K562 (cell line): ENCODE data around the gene LEMD1. TPM values are rescaled to one million over a fixed set of nuclear protein-coding genes. Genes with fewer than 3 reads are reported as not detected.
A peak's percentile ranks its signal among the peaks of the same experiment; 100 is the strongest.

Experiments used
- ATAC-seq: fragments of 200-7000 bp; cut with Tn5 transposase; 3 replicates; pipeline ENCODE4 v1.9.1; 2020; ENCODE audit warnings: moderate library complexity
- BruUV-seq: library from RNA; stranded (reverse); fragments of 400-500 nt; replicated peaks from 2 replicates; lab custom pipeline; 2021; lab: Mats Ljungman, UMichigan
- CTCF ChIA-PET: fragments of 300-600 bp; formaldehyde crosslinking; extraction: SDS; loops from one replicate; lab custom pipeline; 2021; ENCODE audit warnings: low intra/inter-chr PET ratio; lab: Yijun Ruan, JAX
- POLR2A ChIA-PET: fragments of 300-600, 350-650 bp; sonication (Branson Sonifier 250); formaldehyde crosslinking; extraction: SDS; loops from one replicate; lab custom pipeline; 2021; ENCODE audit warnings: antibody characterized with exemption, inconsistent platforms; lab: Yijun Ruan, JAX
- DNase-seq, 4 experiments: peaks; one replicate each; pipeline versions ENCODE4 v3.0.0 to v3.0.0-alpha.2; 2011 to 2018; ENCODE audit warnings: low spot score in 3 of 4, mixed read lengths in 3 of 4; ENCODE audit errors: extremely low read depth in 1 of 4
- FAIRE-seq: peaks from 2 replicates; lab custom pipeline; 2011; peaks lifted over from hg19 to GRCh38; lab: Jason Lieb, UNC
- H2AFZ ChIP-seq: 2 replicates; pipeline ENCODE4 v1.6.0; 2011; ENCODE audit warnings: low read depth, low read length, control low read depth, inconsistent platforms
- H3K27ac ChIP-seq: fragments of 200-600 bp; 3 replicates; pipeline ENCODE4 v1.8.0; 2011; ENCODE audit warnings: low read depth, mild to moderate bottlenecking, control low read depth, inconsistent platforms, low read length, moderate library complexity, mixed read lengths; ENCODE audit errors: extremely low read depth
- H3K27me3 ChIP-seq, 2 experiments: fragments of 300-600 bp in 1 of 2; 2 replicates in 1 of 2; 3 replicates in 1 of 2; pipeline versions ENCODE4 v1.6.0 to v1.8.0; 2011; ENCODE audit warnings: inconsistent platforms in 2 of 2, low read length in 2 of 2, mild to moderate bottlenecking in 1 of 2, mixed read lengths in 1 of 2, moderate library complexity in 1 of 2; ENCODE audit not compliant: control insufficient read depth in 2 of 2, insufficient read depth in 2 of 2
- H3K36me3 ChIP-seq: fragments of 300-600 bp; 3 replicates; pipeline ENCODE4 v1.8.0; 2011; ENCODE audit warnings: mild to moderate bottlenecking, low read length, inconsistent platforms; ENCODE audit not compliant: control insufficient read depth, insufficient read depth
- H3K4me1 ChIP-seq, 2 experiments: fragments of 200-600 bp in 1 of 2; replicated peaks in 1 of 2; 2 replicates in 1 of 2; 3 replicates in 1 of 2; pipeline versions ENCODE4 v1.5.1 to v1.8.0; 2011; ENCODE audit warnings: inconsistent platforms in 2 of 2, low read length in 2 of 2, mild to moderate bottlenecking in 1 of 2, mixed read lengths in 1 of 2, moderate library complexity in 1 of 2; ENCODE audit not compliant: control insufficient read depth in 2 of 2, insufficient read depth in 2 of 2
- H3K4me2 ChIP-seq: 2 replicates; pipeline ENCODE4 v1.6.1; 2011; ENCODE audit warnings: low read length, control low read depth, inconsistent platforms, mixed read lengths; ENCODE audit not compliant: insufficient read depth
- H3K4me3 ChIP-seq: fragments of 200-600 bp; sonication (generic), shearing (Covaris generic); 2 replicates; pipeline ENCODE4 v1.5.1; 2016; ENCODE audit warnings: control low read depth, inconsistent platforms
- H3K79me2 ChIP-seq: fragments of 200-600 bp; 3 replicates; pipeline ENCODE4 v1.8.0; 2011; ENCODE audit warnings: low read length, inconsistent platforms; ENCODE audit not compliant: control insufficient read depth, insufficient read depth
- H3K9ac ChIP-seq, 2 experiments: 2 replicates each; pipeline versions ENCODE4 v1.6.0 to v1.6.1; 2011; ENCODE audit warnings: low read depth in 2 of 2, low read length in 2 of 2, control low read depth in 1 of 2, inconsistent platforms in 1 of 2, mild to moderate bottlenecking in 1 of 2, mixed read lengths in 1 of 2; ENCODE audit not compliant: insufficient read depth in 1 of 2
- H3K9me1 ChIP-seq: one replicate; pipeline ENCODE4 v1.6.0; 2011; ENCODE audit warnings: inconsistent platforms, mild to moderate bottlenecking, low read length, moderate library complexity; ENCODE audit not compliant: control insufficient read depth, insufficient read depth
- H3K9me3 ChIP-seq: replicated peaks from 2 replicates; pipeline ENCODE4 v1.5.1; 2011; ENCODE audit warnings: low read depth, low read length, inconsistent platforms; ENCODE audit not compliant: control insufficient read depth, insufficient read depth
- H4K20me1 ChIP-seq: replicated peaks from 2 replicates; pipeline ENCODE4 v1.6.1; 2011; ENCODE audit warnings: low read length, inconsistent platforms, mixed read lengths; ENCODE audit not compliant: control insufficient read depth, insufficient read depth
- DLX4 ChIP-seq: fragments of 250-450 bp; sonication (Bioruptor Pico); IDR thresholded peaks from 2 replicates; pipeline ENCODE4 v1.6.1; 2021; ENCODE audit warnings: mild to moderate bottlenecking
- ESRRA ChIP-seq: fragments of 450-650 bp; IDR thresholded peaks from 2 replicates; pipeline ENCODE4 v1.6.1; 2014; ENCODE audit warnings: low read depth, mild to moderate bottlenecking, moderate library complexity, borderline replicate concordance
- HBP1 ChIP-seq: fragments of 450-650 bp; formaldehyde crosslinking; IDR thresholded peaks from 2 replicates; pipeline ENCODE4 v1.4.0; 2022; ENCODE audit warnings: missing genetic modification characterization
- MAZ ChIP-seq, 2 experiments: fragments of 450-650 bp in 1 of 2; sonication (generic) in 1 of 2; formaldehyde crosslinking; IDR thresholded peaks in 1 of 2; conservative IDR thresholded peaks in 1 of 2; 2 replicates each; pipeline versions ENCODE4 v1.4.0 to v1.5.0; 2020; ENCODE audit warnings: mild to moderate bottlenecking in 1 of 2, missing genetic modification reagents in 1 of 2
- PCBP2 ChIP-seq: fragments of 200-400 bp; formaldehyde crosslinking; IDR thresholded peaks from 2 replicates; pipeline ENCODE4 v1.6.1; 2018; ENCODE audit warnings: low read length, low read depth, mild to moderate bottlenecking, moderate library complexity; ENCODE audit not compliant: poor library complexity, severe bottlenecking
- WHSC1 ChIP-seq: IDR thresholded peaks from one replicate; pipeline ENCODE4 v1.6.1; 2012; ENCODE audit warnings: low read length, control low read depth, inconsistent platforms
- XRCC5 ChIP-seq: fragments of 200-400 bp; formaldehyde crosslinking; IDR thresholded peaks from 2 replicates; pipeline ENCODE4 v1.6.1; 2017; ENCODE audit warnings: low read depth, mild to moderate bottlenecking, low read length
- ZFP36 ChIP-seq: fragments of 150-350 bp; IDR thresholded peaks from 2 replicates; pipeline ENCODE4 v1.6.1; 2018; ENCODE audit warnings: low read length, low read depth; ENCODE audit not compliant: partially characterized antibody
- ZKSCAN8 ChIP-seq: fragments of 200-800 bp; sonication (Bioruptor generic); IDR thresholded peaks from 2 replicates; pipeline ENCODE4 v1.6.1; 2016; ENCODE audit warnings: missing genetic modification characterization, missing compliant biosample characterization
- ZNF584 ChIP-seq: fragments of 200-800 bp; sonication (Bioruptor generic); IDR thresholded peaks from 2 replicates; pipeline ENCODE4 v1.6.1; 2016; ENCODE audit warnings: low read depth, mild to moderate bottlenecking, missing genetic modification characterization, missing compliant biosample characterization
- ZSCAN29 ChIP-seq: fragments of 450-650 bp; IDR thresholded peaks from 2 replicates; pipeline ENCODE4 v1.6.1; 2017
- WGBS: fragments of 100-300 bp; shearing (Covaris generic); methylation state at CpG from one replicate; pipeline ENCODE4 v1.1.6; 2016; ENCODE audit warnings: low coverage, mixed read lengths; ENCODE audit not compliant: insufficient coverage; ENCODE audit errors: missing lambda C conversion rate; 5-methylcytosine and 5-hydroxymethylcytosine counted together
- in situ Hi-C: fragments of 300-500 bp; cut with MboI; formaldehyde crosslinking; loops from 4 replicates; pipeline ENCODE4 v1.15.0; 2018; ENCODE audit warnings: inconsistent platforms, mixed read lengths
- intact Hi-C: fragments of 100-400 bp; cut with micrococcal nuclease; formaldehyde crosslinking; loops from 2 replicates; pipeline ENCODE4 v1.14.2; 2022
- polyA plus RNA-seq, 8 experiments: library from polyadenylated mRNA; depleted of rRNA in 4 of 8; stranded (reverse) in 5 of 8; unstranded in 3 of 8; fragments of >200 nt; fragmentation: Nextera tagmentation in 2 of 8; fragmentation: Illumina TruSeq in 1 of 8; extraction: Ambion mirVana in 2 of 8; extraction: Trizol in 1 of 8; gene quantifications; 2 replicates each; pipeline versions ENCODE4 v1.2.1 to v1.2.3, GENCODE V29; 2011 to 2014; ENCODE audit warnings: inconsistent platforms in 1 of 8, missing spikeins in 1 of 8
- total RNA-seq, 7 experiments: library from RNA; depleted of rRNA in 6 of 7; stranded (reverse); fragments of >200 nt in 6 of 7; fragmentation: Illumina TruSeq in 2 of 7; extraction: Trizol in 2 of 7; gene quantifications; 2 replicates each; pipeline versions ENCODE4 v1.2.1 to v1.2.3, GENCODE V29; 2011 to 2021; ENCODE audit warnings: low replicate concordance in 1 of 7
- TF ChIP-seq, protein P1 (sequence below): fragments of 250-450 bp; sonication (Bioruptor Pico); IDR thresholded peaks from 2 replicates; pipeline ENCODE4 v1.4.0; 2020; ENCODE audit warnings: mild to moderate bottlenecking, moderate library complexity
- TF ChIP-seq, protein P2 (sequence below): IDR thresholded peaks from 3 replicates; pipeline ENCODE4 v1.6.1; 2011; ENCODE audit warnings: borderline replicate concordance, mild to moderate bottlenecking; ENCODE audit not compliant: insufficient read length, insufficient read depth

LEMD1 gene
- total and polyA plus RNA-seq, 9 of the 15 experiments (the other 6 are each of a cell fraction or from before 2014, with no cell fraction given): 0.11 to 2.4 (median 0.57) TPM; not detected in 1

- DNase-seq: peak in 2 of 4 experiments; percentile 46 to 57
- peaks cover 10% of the 10 kb centered on the region; the same call in 2 of the 3 replicates for H3K79me2 ChIP-seq
- in situ Hi-C loops: no loop called here
- H2AFZ ChIP-seq: peak overlapping the region; percentile 75
- 4% methylated on average over 3 of the region's 4 CpGs for whole genome bisulfite sequencing
- peak overlapping the region in 1 of 2 experiments; percentile 66; a peak in 2 of 4 replicates for H3K9ac ChIP-seq
- H3K4me1 ChIP-seq: peaks cover 34 to 36% of the 10 kb centered on the region in 2 experiments; a peak in 4 of 5 replicates
- no peaks in the 10 kb centered on the region for H3K36me3 ChIP-seq
- H3K27me3 ChIP-seq: peaks cover 8 to 22% of the 10 kb centered on the region in 2 experiments; a peak in 4 of 5 replicates
- peak overlapping the region; percentile 52 for H3K4me2 ChIP-seq
- peak; percentile 57 for FAIRE-seq
- ChIA-PET POLR2A (interaction anchor here (0.5 to 2.2 kb wide), 5 partner anchors 8 to 73 kb away, joined by 3 to 11 read pairs (median 3); no protein-coding TSS in a partner anchor), CTCF (interaction anchor here (0.6 kb wide), 1 partner anchor 66 kb away, joined by 10 read pairs; no protein-coding TSS in a partner anchor)
- intact Hi-C loops: no loop called here
- BruUV-seq: no TSS peak
- H3K4me3 ChIP-seq: peak overlapping the region; percentile 15; the same call in 1 of the 2 replicates
- ATAC-seq: peak; percentile 25
- H3K9me3 ChIP-seq: no peaks in the 10 kb centered on the region
- peak overlapping the region; percentile 42; the same call in 2 of the 3 replicates for H3K27ac ChIP-seq
- H3K9me1 ChIP-seq: no peaks in the 10 kb centered on the region
- no peaks in the 10 kb centered on the region for H4K20me1 ChIP-seq
- no peak for TF ChIP-seq ZSCAN29
- TF ChIP-seq ZFP36: no peak
- TF ChIP-seq, protein P1, sequence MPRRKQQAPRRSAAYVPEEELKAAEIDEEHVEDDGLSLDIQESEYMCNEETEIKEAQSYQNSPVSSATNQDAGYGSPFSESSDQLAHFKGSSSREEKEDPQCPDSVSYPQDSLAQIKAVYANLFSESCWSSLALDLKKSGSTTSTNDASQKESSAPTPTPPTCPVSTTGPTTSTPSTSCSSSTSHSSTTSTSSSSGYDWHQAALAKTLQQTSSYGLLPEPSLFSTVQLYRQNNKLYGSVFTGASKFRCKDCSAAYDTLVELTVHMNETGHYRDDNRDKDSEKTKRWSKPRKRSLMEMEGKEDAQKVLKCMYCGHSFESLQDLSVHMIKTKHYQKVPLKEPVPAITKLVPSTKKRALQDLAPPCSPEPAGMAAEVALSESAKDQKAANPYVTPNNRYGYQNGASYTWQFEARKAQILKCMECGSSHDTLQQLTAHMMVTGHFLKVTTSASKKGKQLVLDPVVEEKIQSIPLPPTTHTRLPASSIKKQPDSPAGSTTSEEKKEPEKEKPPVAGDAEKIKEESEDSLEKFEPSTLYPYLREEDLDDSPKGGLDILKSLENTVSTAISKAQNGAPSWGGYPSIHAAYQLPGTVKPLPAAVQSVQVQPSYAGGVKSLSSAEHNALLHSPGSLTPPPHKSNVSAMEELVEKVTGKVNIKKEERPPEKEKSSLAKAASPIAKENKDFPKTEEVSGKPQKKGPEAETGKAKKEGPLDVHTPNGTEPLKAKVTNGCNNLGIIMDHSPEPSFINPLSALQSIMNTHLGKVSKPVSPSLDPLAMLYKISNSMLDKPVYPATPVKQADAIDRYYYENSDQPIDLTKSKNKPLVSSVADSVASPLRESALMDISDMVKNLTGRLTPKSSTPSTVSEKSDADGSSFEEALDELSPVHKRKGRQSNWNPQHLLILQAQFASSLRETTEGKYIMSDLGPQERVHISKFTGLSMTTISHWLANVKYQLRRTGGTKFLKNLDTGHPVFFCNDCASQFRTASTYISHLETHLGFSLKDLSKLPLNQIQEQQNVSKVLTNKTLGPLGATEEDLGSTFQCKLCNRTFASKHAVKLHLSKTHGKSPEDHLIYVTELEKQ: no peak
- TF ChIP-seq, protein P2, sequence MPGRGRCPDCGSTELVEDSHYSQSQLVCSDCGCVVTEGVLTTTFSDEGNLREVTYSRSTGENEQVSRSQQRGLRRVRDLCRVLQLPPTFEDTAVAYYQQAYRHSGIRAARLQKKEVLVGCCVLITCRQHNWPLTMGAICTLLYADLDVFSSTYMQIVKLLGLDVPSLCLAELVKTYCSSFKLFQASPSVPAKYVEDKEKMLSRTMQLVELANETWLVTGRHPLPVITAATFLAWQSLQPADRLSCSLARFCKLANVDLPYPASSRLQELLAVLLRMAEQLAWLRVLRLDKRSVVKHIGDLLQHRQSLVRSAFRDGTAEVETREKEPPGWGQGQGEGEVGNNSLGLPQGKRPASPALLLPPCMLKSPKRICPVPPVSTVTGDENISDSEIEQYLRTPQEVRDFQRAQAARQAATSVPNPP: no peak
- 0 out of 2 replicates have a peak, but pooled peaks have one; percentile 25 for TF ChIP-seq HBP1
- TF ChIP-seq ZKSCAN8: 0 out of 2 replicates have a peak, but pooled peaks have one; percentile 60
- TF ChIP-seq PCBP2: no peak
- TF ChIP-seq MAZ (CRISPR knock-in tag; conservative IDR thresholded peaks at IDR 0.05 in 1 of 2, IDR thresholded peaks at IDR 0.05 in 1 of 2): 0 out of 4 replicates have a peak, but pooled peaks of 1 of the 2 experiments have one; percentile 50
- no peak for TF ChIP-seq DLX4 (CRISPR knock-in tag)
- 0 out of 2 replicates have a peak, but pooled peaks have one; percentile 18 for TF ChIP-seq ESRRA
- TF ChIP-seq ZNF584: no peak
- TF ChIP-seq XRCC5: no peak
- TF ChIP-seq WHSC1: no peak
Observed at GRCh38 chr1:205450448-205450847, 28.6 kb upstream of the LEMD1 start.
